ENCODE data around the gene TRPV2.
"Not testable (repeated sequence)": the region's sequence is repeated elsewhere in the genome, so short reads cannot be mapped to it uniquely, and the experiment has no call there.

Gene TRPV2

GRCh38 chr17:16438173-16438556, 22.8 kb downstream of the TRPV2 start:
- H3K4me3 ChIP-seq (ENCODE audit: low read length in 2 of 2): peak overlapping the region; percentile 76 to 97
- H3K4me1 ChIP-seq (ENCODE audit: control insufficient read depth, insufficient read depth, low read length): peaks cover 32% of the 10 kb centered on the region
- peak overlapping the region; percentile 74 to 79 for H3K9ac ChIP-seq (ENCODE audit: low read length in 2 of 2)
- H3K36me3 ChIP-seq (ENCODE audit: control insufficient read depth in 2 of 2, insufficient read depth in 2 of 2, low read length in 2 of 2): peaks cover 13 to 19% of the 10 kb centered on the region in 2 donors
- H3K27ac ChIP-seq (ENCODE audit: low read length): peak overlapping the region; percentile 74
- no peaks in the 10 kb centered on the region for H3K27me3 ChIP-seq (ENCODE audit: control insufficient read depth in 1 of 2, insufficient read depth in 2 of 2, low read length in 2 of 2)
- H3K9me3 ChIP-seq (ENCODE audit: control insufficient read depth in 2 of 2, low read length in 2 of 2): no peaks in the 10 kb centered on the region

GRCh38 chr17:16438557-16439302, 23.4 kb downstream of the TRPV2 start:
- Histone ChIP-seq H3K27ac (ENCODE audit: low read length) (peak overlapping the region; percentile 74), H3K9me3 (ENCODE audit: control insufficient read depth in 2 of 2, low read length in 2 of 2) (no peaks in the 10 kb centered on the region), H3K9ac (ENCODE audit: low read length in 2 of 2) (peak overlapping the region; percentile 79 to 93), H3K27me3 (ENCODE audit: control insufficient read depth in 1 of 2, insufficient read depth in 2 of 2, low read length in 2 of 2) (no peaks in the 10 kb centered on the region), H3K36me3 (ENCODE audit: control insufficient read depth in 2 of 2, insufficient read depth in 2 of 2, low read length in 2 of 2) (peaks cover 13 to 24% of the 10 kb centered on the region in 2 donors), H3K4me3 (ENCODE audit: low read length in 2 of 2) (peak overlapping the region; percentile 76 to 97), H3K4me1 (ENCODE audit: control insufficient read depth, insufficient read depth, low read length) (peaks cover 34% of the 10 kb centered on the region)

- Histone ChIP-seq H3K36me3 (ENCODE audit: control insufficient read depth in 2 of 2, insufficient read depth in 2 of 2, low read length in 2 of 2) (peaks cover 13 to 25% of the 10 kb centered on the region in 2 donors), H3K4me3 (ENCODE audit: low read length in 2 of 2) (peak overlapping the region; percentile 65 to 97), H3K27ac (ENCODE audit: low read length) (peak overlapping the region; percentile 74), H3K9ac (ENCODE audit: low read length in 2 of 2) (peak overlapping the region; percentile 79 to 93), H3K27me3 (ENCODE audit: control insufficient read depth in 1 of 2, insufficient read depth in 2 of 2, low read length in 2 of 2) (no peaks in the 10 kb centered on the region), H3K9me3 (ENCODE audit: control insufficient read depth in 2 of 2, low read length in 2 of 2) (no peaks in the 10 kb centered on the region), H3K4me1 (ENCODE audit: control insufficient read depth, insufficient read depth, low read length) (peaks cover 34% of the 10 kb centered on the region)
Measured at GRCh38 chr17:16439303-16439791, 24.0 kb downstream of the TRPV2 start.

GRCh38 chr17:16439811-16440351, 24.5 kb downstream of the TRPV2 start:
- peak overlapping the region; percentile 65 to 97 for H3K4me3 ChIP-seq (ENCODE audit: low read length in 2 of 2)
- H3K27ac ChIP-seq (ENCODE audit: low read length): no peak overlapping the region
- no peaks in the 10 kb centered on the region for H3K9me3 ChIP-seq (ENCODE audit: control insufficient read depth in 2 of 2, low read length in 2 of 2)
- peak overlapping the region; percentile 79 to 93 for H3K9ac ChIP-seq (ENCODE audit: low read length in 2 of 2)
- peaks cover 34% of the 10 kb centered on the region for H3K4me1 ChIP-seq (ENCODE audit: control insufficient read depth, insufficient read depth, low read length)
- H3K27me3 ChIP-seq (ENCODE audit: control insufficient read depth in 1 of 2, insufficient read depth in 2 of 2, low read length in 2 of 2): no peaks in the 10 kb centered on the region
- peaks cover 13 to 25% of the 10 kb centered on the region in 2 donors for H3K36me3 ChIP-seq (ENCODE audit: control insufficient read depth in 2 of 2, insufficient read depth in 2 of 2, low read length in 2 of 2)

- Histone ChIP-seq H3K36me3 (ENCODE audit: control insufficient read depth in 2 of 2, insufficient read depth in 2 of 2, low read length in 2 of 2) (peaks cover 13 to 25% of the 10 kb centered on the region in 2 donors), H3K4me3 (ENCODE audit: low read length in 2 of 2) (peak overlapping the region; percentile 65 to 97), H3K4me1 (ENCODE audit: control insufficient read depth, insufficient read depth, low read length) (peaks cover 36% of the 10 kb centered on the region), H3K9ac (ENCODE audit: low read length in 2 of 2) (peak overlapping the region; percentile 79 to 93)
- not testable (repeated sequence) for H3K27ac ChIP-seq (ENCODE audit: low read length); H3K27me3 ChIP-seq (ENCODE audit: control insufficient read depth in 1 of 2, insufficient read depth in 2 of 2, low read length in 2 of 2); H3K9me3 ChIP-seq (ENCODE audit: control insufficient read depth in 2 of 2, low read length in 2 of 2)
Measured at GRCh38 chr17:16440354-16440753, 25.0 kb downstream of the TRPV2 start.

DNA sequence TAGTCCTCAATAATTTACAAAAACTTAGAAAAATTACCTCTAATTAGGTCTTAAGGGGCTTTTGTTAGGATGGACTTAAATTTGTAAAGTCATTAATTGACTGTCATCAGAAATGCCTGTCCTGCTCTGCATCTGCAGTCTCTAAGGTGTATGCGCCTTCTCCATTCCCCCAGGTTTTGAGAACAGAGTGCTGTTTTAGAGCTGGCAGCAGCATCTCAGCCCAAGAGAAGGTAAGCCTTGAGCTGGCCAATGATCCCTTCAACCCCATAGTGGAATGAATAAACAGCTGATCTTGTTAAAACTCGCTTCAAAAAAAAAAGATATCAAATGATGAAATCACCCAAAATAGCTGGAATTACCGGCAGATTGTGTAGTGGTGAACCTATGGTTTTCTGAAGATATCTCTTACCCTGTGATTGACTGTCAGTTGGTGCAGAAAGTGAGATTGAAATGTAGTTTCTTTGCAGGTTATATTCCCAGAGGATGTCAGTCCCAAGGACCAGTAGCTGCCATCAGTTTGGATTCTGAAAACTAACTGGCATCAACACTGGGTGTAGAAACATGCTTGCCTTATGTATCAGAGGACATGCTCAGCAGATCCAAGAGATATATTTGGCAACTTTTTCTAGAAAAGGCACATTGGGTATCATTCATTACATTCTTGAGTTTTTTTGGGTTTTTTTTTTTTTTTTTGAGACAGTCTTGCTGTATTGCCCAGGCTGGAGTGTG, 25.7 kb downstream of the TRPV2 start:
- H3K9me3 ChIP-seq (ENCODE audit: control insufficient read depth in 2 of 2, low read length in 2 of 2): no peaks in the 10 kb centered on the region
- no peak overlapping the region for H3K4me3 ChIP-seq (ENCODE audit: low read length in 2 of 2)
- no peaks in the 10 kb centered on the region for H3K27me3 ChIP-seq (ENCODE audit: control insufficient read depth in 1 of 2, insufficient read depth in 2 of 2, low read length in 2 of 2)
- H3K27ac ChIP-seq (ENCODE audit: low read length): no peak overlapping the region
- peaks cover 13 to 25% of the 10 kb centered on the region in 2 donors for H3K36me3 ChIP-seq (ENCODE audit: control insufficient read depth in 2 of 2, insufficient read depth in 2 of 2, low read length in 2 of 2)
- no peak overlapping the region for H3K9ac ChIP-seq (ENCODE audit: low read length in 2 of 2)
- H3K4me1 ChIP-seq (ENCODE audit: control insufficient read depth, insufficient read depth, low read length): peaks cover 39% of the 10 kb centered on the region

DNA sequence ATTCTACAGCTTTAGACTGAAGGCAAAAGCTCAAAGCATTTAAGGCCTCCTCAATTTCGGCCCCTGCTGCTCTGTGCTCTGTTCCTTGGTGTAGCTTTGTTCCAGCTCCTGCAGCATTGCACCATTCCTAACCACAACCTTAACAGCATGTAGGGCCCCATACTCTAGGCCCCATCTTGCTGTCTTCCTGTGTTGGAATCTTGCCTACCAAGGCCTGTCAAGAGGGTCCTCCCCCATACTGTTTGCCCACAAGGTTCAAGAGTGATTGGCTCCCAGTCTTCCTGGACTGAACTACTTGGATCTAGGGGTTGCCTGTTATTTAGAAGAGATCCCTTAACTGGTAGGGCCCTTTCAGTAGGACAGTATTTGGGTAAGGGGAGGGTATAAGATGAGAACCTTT, 26.8 kb downstream of the TRPV2 start:
- Histone ChIP-seq H3K9ac (ENCODE audit: low read length in 2 of 2) (no peak overlapping the region), H3K4me1 (ENCODE audit: control insufficient read depth, insufficient read depth, low read length) (peaks cover 39% of the 10 kb centered on the region), H3K36me3 (ENCODE audit: control insufficient read depth in 2 of 2, insufficient read depth in 2 of 2, low read length in 2 of 2) (peaks cover 13 to 25% of the 10 kb centered on the region in 2 donors), H3K4me3 (ENCODE audit: low read length in 2 of 2) (peak overlapping the region in 1 of 2 donors; percentile 8), H3K9me3 (ENCODE audit: control insufficient read depth in 2 of 2, low read length in 2 of 2) (no peaks in the 10 kb centered on the region), H3K27me3 (ENCODE audit: control insufficient read depth in 1 of 2, insufficient read depth in 2 of 2, low read length in 2 of 2) (no peaks in the 10 kb centered on the region), H3K27ac (ENCODE audit: low read length) (no peak overlapping the region)

GRCh38 chr17:16442594-16443510, 27.5 kb downstream of the TRPV2 start:
- Histone ChIP-seq H3K27ac (ENCODE audit: low read length) (no peak overlapping the region), H3K4me3 (ENCODE audit: low read length in 2 of 2) (no peak overlapping the region), H3K4me1 (ENCODE audit: control insufficient read depth, insufficient read depth, low read length) (peaks cover 39% of the 10 kb centered on the region), H3K36me3 (ENCODE audit: control insufficient read depth in 2 of 2, insufficient read depth in 2 of 2, low read length in 2 of 2) (peaks cover 13 to 25% of the 10 kb centered on the region in 2 donors), H3K27me3 (ENCODE audit: control insufficient read depth in 1 of 2, insufficient read depth in 2 of 2, low read length in 2 of 2) (no peaks in the 10 kb centered on the region), H3K9ac (ENCODE audit: low read length in 2 of 2) (peak overlapping the region in 1 of 2 donors; percentile 36), H3K9me3 (ENCODE audit: control insufficient read depth in 2 of 2, low read length in 2 of 2) (no peaks in the 10 kb centered on the region)

DNA sequence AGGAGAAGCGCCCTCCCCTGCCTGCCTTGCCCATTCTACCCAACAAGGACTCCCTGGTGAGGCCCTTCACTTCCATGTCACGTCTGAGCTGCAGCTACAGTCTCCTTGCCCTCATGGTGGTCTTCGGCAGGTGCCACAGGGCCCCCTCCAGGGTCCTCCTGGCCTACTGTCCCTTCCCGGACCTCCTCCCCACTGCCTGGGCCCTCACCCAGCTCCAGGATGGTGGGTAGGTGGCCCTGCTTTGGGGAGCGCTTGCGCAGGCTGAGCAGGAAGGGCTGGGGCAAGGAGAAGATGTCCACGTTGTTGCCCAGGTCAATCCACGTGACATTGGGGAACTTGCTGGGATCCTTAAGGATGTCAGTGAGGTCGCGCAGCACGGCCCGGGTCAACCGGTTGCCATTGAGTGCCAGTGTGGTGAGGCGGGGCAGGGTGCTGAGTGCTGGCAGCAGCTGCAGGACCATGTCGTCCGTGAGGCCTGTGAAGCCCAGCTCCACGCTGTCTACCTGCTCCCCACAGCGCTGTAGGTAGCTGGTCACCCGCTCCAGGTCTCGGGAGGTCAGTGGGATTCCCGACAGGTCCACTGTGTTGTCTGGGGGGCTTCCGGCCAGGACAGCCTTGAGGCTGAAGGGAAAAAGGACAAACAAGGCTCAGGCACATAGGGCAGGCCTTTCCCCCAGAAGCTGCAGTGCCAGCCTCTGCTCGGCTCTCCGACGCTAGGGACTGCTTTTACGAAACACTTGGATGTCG, 28.3 kb downstream of the TRPV2 start:
- Histone ChIP-seq H3K27ac (ENCODE audit: low read length) (no peak overlapping the region), H3K36me3 (ENCODE audit: control insufficient read depth in 2 of 2, insufficient read depth in 2 of 2, low read length in 2 of 2) (peaks cover 14 to 28% of the 10 kb centered on the region in 2 donors), H3K4me3 (ENCODE audit: low read length in 2 of 2) (no peak overlapping the region), H3K9me3 (ENCODE audit: control insufficient read depth in 2 of 2, low read length in 2 of 2) (no peaks in the 10 kb centered on the region), H3K9ac (ENCODE audit: low read length in 2 of 2) (no peak overlapping the region), H3K27me3 (ENCODE audit: control insufficient read depth in 1 of 2, insufficient read depth in 2 of 2, low read length in 2 of 2) (no peaks in the 10 kb centered on the region), H3K4me1 (ENCODE audit: control insufficient read depth, insufficient read depth, low read length) (peaks cover 33% of the 10 kb centered on the region)
